GM12878 (cell line): ENCODE measurements around the gene SNRPD2. TPM values are rescaled to one million over a fixed set of nuclear protein-coding genes. Genes with fewer than 3 reads are reported as not detected.

Experiments used
- CBFB ChIP-seq: IDR thresholded peaks from 2 replicates; pipeline ENCODE4 v1.6.1; 2016; ENCODE audit warnings: antibody characterized with exemption, low read depth
- CEBPB ChIP-seq, 2 experiments: fragments of 150-350 bp in 1 of 2; IDR thresholded peaks; 2 replicates each; pipeline ENCODE4 v1.6.1; 2012 to 2014; ENCODE audit warnings: low read depth in 2 of 2, low read length in 2 of 2, borderline replicate concordance in 1 of 2, inconsistent platforms in 1 of 2
- CREB1 ChIP-seq: IDR thresholded peaks from 2 replicates; pipeline ENCODE4 v1.6.1; 2012; ENCODE audit warnings: low read depth, mild to moderate bottlenecking, inconsistent platforms
- DPF2 ChIP-seq: fragments of 450-650 bp; IDR thresholded peaks from 2 replicates; pipeline ENCODE4 v1.6.1; 2017; ENCODE audit warnings: mild to moderate bottlenecking
- GATAD2B ChIP-seq: fragments of 450-650 bp; conservative IDR thresholded peaks from 2 replicates; pipeline ENCODE4 v1.6.1; 2017; ENCODE audit warnings: low read depth, mild to moderate bottlenecking, moderate library complexity
- HCFC1 ChIP-seq: fragments of 150-350 bp; IDR thresholded peaks from 2 replicates; pipeline ENCODE4 v1.6.1; 2014; ENCODE audit warnings: low read length
- IRF4 ChIP-seq: IDR thresholded peaks from 2 replicates; pipeline ENCODE4 v1.6.1; 2011; ENCODE audit warnings: low read depth, low read length
- JUND ChIP-seq: IDR thresholded peaks from 2 replicates; pipeline ENCODE4 v1.6.1; 2012; ENCODE audit warnings: low read depth, mild to moderate bottlenecking, low read length, improper control_type of control experiment, moderate library complexity
- NRF1 ChIP-seq: conservative IDR thresholded peaks from 2 replicates; pipeline ENCODE4 v1.6.1; 2011; ENCODE audit warnings: mild to moderate bottlenecking, low read depth, low read length, improper control_type of control experiment
- RAD51 ChIP-seq: fragments of 450-650 bp; IDR thresholded peaks from 2 replicates; pipeline ENCODE4 v1.6.1; 2016; ENCODE audit warnings: moderate library complexity, mild to moderate bottlenecking, inconsistent platforms
- RBBP5 ChIP-seq: fragments of 200-600 bp; sonication (generic); conservative IDR thresholded peaks from 2 replicates; pipeline ENCODE4 v1.6.1; 2016
- RFX5 ChIP-seq: IDR thresholded peaks from 2 replicates; pipeline ENCODE4 v1.6.1; 2011; ENCODE audit warnings: low read depth, low read length, improper control_type of control experiment
- SIN3A ChIP-seq: IDR thresholded peaks from 2 replicates; pipeline ENCODE4 v1.6.1; 2012; ENCODE audit warnings: low read depth, low read length, improper control_type of control experiment
- SIX5 ChIP-seq: IDR thresholded peaks from 2 replicates; pipeline ENCODE4 v1.6.1; 2011; ENCODE audit warnings: mild to moderate bottlenecking, low read depth, low read length, moderate library complexity; ENCODE audit not compliant: severe bottlenecking
- SMARCA5 ChIP-seq: fragments of 450-650 bp; IDR thresholded peaks from 2 replicates; pipeline ENCODE4 v1.6.1; 2017; ENCODE audit warnings: mild to moderate bottlenecking
- STAT1 ChIP-seq: fragments of 450-650 bp; conservative IDR thresholded peaks from 2 replicates; pipeline ENCODE4 v1.6.1; 2014; ENCODE audit warnings: antibody characterized with exemption, mild to moderate bottlenecking
- TCF7 ChIP-seq: IDR thresholded peaks from 2 replicates; pipeline ENCODE4 v1.6.1; 2014; ENCODE audit warnings: antibody characterized with exemption, borderline replicate concordance
- WRNIP1 ChIP-seq: IDR thresholded peaks from 2 replicates; pipeline ENCODE4 v1.6.1; 2011; ENCODE audit warnings: low read depth, low read length, improper control_type of control experiment, borderline replicate concordance
- ZNF207 ChIP-seq: fragments of 450-650 bp; IDR thresholded peaks from 2 replicates; pipeline ENCODE4 v1.6.1; 2014; ENCODE audit warnings: antibody characterized with exemption, mild to moderate bottlenecking, borderline replicate concordance
- ZNF24 ChIP-seq: fragments of 450-650 bp; IDR thresholded peaks from 2 replicates; pipeline ENCODE4 v1.6.1; 2017; ENCODE audit warnings: antibody characterized with exemption, mild to moderate bottlenecking
- polyA plus RNA-seq, 11 experiments: library from polyadenylated mRNA; depleted of rRNA in 4 of 11; unstranded in 6 of 11; stranded (reverse) in 5 of 11; fragments of >200 nt; fragmentation: Nextera tagmentation in 4 of 11; fragmentation: Illumina TruSeq in 1 of 11; extraction: Ambion mirVana in 4 of 11; extraction: Trizol in 1 of 11; gene quantifications; 1 replicate in 1 of 11; 2 replicates in 10 of 11; pipeline versions ENCODE4 v1.2.1 to v1.2.3, GENCODE V29; 2011 to 2016; ENCODE audit warnings: inconsistent platforms in 2 of 11, missing spikeins in 2 of 11, low read depth in 1 of 11
- total RNA-seq, 4 experiments: library from RNA; depleted of rRNA in 3 of 4; stranded (reverse); fragments of >200 nt in 3 of 4; fragmentation: Illumina TruSeq in 1 of 4; extraction: Trizol in 1 of 4; gene quantifications; 2 replicates each; pipeline versions ENCODE4 v1.2.1 to v1.2.3, GENCODE V29; 2013 to 2021
- TF ChIP-seq, protein P1 (sequence below): fragments of 450-650 bp; IDR thresholded peaks from 2 replicates; pipeline ENCODE4 v1.6.1; 2017; ENCODE audit warnings: low read depth, mild to moderate bottlenecking, moderate library complexity
- TF ChIP-seq, protein P2 (sequence below): IDR thresholded peaks from 2 replicates; pipeline ENCODE4 v1.6.1; 2012; ENCODE audit warnings: mild to moderate bottlenecking, low read depth, low read length
- TF ChIP-seq, protein P3 (sequence below): IDR thresholded peaks from 2 replicates; pipeline ENCODE4 v1.6.1; 2012; ENCODE audit warnings: low read length, inconsistent platforms
- TF ChIP-seq, protein P4 (sequence below): fragments of 450-650 bp; formaldehyde crosslinking; IDR thresholded peaks from 2 replicates; pipeline ENCODE4 v1.5.0; 2022; ENCODE audit warnings: mild to moderate bottlenecking, missing genetic modification characterization

The SNRPD2 gene
- total and polyA plus RNA-seq, 10 of the 15 experiments (the other 5 are each of a cell fraction or from before 2014, with no cell fraction given), result 526 to 3,621 (median 951) TPM

DNA sequence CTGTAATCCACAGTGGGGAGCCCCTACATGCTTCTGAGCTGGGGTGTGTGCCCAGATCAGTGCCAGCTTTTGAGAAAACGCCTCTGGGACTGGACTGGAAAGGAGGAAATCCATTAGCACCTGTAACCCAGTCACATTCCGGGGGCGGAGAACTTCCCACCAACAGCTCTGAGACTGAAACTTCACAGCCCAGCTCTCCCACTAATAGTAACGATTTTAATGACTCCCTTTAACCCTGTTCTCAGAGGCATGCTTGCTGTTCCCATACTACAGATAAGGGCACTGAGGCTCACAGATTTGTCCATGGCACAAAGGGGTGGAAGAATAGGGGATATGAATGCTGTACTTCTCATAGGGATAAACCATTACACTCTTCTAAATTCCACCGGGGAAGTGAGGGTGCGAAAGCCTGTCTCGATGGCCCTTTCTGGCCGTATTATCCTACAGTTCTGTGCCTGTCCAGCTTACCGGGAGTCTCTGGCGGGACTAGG lies 38.1 kb upstream of the SNRPD2 start (continued):
- TF ChIP-seq, protein P1, sequence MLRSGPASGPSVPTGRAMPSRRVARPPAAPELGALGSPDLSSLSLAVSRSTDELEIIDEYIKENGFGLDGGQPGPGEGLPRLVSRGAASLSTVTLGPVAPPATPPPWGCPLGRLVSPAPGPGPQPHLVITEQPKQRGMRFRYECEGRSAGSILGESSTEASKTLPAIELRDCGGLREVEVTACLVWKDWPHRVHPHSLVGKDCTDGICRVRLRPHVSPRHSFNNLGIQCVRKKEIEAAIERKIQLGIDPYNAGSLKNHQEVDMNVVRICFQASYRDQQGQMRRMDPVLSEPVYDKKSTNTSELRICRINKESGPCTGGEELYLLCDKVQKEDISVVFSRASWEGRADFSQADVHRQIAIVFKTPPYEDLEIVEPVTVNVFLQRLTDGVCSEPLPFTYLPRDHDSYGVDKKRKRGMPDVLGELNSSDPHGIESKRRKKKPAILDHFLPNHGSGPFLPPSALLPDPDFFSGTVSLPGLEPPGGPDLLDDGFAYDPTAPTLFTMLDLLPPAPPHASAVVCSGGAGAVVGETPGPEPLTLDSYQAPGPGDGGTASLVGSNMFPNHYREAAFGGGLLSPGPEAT, result peak; percentile 66; the same call in 1 of the 2 replicates
- TF ChIP-seq IRF4 (peak; percentile 55; the same call in 1 of the 2 replicates), CBFB (no peak), RFX5 (no peak), CEBPB (IDR thresholded peaks at IDR 0.05; ENCODE audit: borderline replicate concordance in 1 of 2, low read depth in 2 of 2, low read length in 2 of 2) (no peak), SIX5 (no peak), STAT1 (no peak), ZNF24 (no peak), HCFC1 (no peak), CREB1 (no peak), RBBP5 (no peak), JUND (no peak), NRF1 (no peak), SIN3A (no peak), DPF2 (0 out of 2 replicates have a peak, but pooled peaks have one; percentile 39), GATAD2B (peak; percentile 74), RAD51 (no peak), WRNIP1 (0 out of 2 replicates have a peak, but pooled peaks have one; percentile 27), ZNF207 (no peak), TCF7 (no peak), SMARCA5 (peak; percentile 95)
- TF ChIP-seq, protein P2, sequence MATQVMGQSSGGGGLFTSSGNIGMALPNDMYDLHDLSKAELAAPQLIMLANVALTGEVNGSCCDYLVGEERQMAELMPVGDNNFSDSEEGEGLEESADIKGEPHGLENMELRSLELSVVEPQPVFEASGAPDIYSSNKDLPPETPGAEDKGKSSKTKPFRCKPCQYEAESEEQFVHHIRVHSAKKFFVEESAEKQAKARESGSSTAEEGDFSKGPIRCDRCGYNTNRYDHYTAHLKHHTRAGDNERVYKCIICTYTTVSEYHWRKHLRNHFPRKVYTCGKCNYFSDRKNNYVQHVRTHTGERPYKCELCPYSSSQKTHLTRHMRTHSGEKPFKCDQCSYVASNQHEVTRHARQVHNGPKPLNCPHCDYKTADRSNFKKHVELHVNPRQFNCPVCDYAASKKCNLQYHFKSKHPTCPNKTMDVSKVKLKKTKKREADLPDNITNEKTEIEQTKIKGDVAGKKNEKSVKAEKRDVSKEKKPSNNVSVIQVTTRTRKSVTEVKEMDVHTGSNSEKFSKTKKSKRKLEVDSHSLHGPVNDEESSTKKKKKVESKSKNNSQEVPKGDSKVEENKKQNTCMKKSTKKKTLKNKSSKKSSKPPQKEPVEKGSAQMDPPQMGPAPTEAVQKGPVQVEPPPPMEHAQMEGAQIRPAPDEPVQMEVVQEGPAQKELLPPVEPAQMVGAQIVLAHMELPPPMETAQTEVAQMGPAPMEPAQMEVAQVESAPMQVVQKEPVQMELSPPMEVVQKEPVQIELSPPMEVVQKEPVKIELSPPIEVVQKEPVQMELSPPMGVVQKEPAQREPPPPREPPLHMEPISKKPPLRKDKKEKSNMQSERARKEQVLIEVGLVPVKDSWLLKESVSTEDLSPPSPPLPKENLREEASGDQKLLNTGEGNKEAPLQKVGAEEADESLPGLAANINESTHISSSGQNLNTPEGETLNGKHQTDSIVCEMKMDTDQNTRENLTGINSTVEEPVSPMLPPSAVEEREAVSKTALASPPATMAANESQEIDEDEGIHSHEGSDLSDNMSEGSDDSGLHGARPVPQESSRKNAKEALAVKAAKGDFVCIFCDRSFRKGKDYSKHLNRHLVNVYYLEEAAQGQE, result no peak
- TF ChIP-seq, protein P3, sequence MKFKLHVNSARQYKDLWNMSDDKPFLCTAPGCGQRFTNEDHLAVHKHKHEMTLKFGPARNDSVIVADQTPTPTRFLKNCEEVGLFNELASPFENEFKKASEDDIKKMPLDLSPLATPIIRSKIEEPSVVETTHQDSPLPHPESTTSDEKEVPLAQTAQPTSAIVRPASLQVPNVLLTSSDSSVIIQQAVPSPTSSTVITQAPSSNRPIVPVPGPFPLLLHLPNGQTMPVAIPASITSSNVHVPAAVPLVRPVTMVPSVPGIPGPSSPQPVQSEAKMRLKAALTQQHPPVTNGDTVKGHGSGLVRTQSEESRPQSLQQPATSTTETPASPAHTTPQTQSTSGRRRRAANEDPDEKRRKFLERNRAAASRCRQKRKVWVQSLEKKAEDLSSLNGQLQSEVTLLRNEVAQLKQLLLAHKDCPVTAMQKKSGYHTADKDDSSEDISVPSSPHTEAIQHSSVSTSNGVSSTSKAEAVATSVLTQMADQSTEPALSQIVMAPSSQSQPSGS, result no peak; the same call in 1 of the 2 replicates
- TF ChIP-seq, protein P4, sequence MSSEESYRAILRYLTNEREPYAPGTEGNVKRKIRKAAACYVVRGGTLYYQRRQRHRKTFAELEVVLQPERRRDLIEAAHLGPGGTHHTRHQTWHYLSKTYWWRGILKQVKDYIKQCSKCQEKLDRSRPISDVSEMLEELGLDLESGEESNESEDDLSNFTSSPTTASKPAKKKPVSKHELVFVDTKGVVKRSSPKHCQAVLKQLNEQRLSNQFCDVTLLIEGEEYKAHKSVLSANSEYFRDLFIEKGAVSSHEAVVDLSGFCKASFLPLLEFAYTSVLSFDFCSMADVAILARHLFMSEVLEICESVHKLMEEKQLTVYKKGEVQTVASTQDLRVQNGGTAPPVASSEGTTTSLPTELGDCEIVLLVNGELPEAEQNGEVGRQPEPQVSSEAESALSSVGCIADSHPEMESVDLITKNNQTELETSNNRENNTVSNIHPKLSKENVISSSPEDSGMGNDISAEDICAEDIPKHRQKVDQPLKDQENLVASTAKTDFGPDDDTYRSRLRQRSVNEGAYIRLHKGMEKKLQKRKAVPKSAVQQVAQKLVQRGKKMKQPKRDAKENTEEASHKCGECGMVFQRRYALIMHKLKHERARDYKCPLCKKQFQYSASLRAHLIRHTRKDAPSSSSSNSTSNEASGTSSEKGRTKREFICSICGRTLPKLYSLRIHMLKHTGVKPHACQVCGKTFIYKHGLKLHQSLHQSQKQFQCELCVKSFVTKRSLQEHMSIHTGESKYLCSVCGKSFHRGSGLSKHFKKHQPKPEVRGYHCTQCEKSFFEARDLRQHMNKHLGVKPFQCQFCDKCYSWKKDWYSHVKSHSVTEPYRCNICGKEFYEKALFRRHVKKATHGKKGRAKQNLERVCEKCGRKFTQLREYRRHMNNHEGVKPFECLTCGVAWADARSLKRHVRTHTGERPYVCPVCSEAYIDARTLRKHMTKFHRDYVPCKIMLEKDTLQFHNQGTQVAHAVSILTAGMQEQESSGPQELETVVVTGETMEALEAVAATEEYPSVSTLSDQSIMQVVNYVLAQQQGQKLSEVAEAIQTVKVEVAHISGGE (CRISPR knock-in tag), result no peak
